Mucosa of stomach (tissue), 1 donor: ENCODE data around the gene REEP6.
"Not testable (repeated sequence)": the region's sequence is repeated elsewhere in the genome, so short reads cannot be mapped to it uniquely, and the experiment has no call there.

ENCODE experiments used
- H3K27me3 ChIP-seq: one replicate; pipeline ENCODE4 v1.7.0; 2013; ENCODE audit warnings: mild to moderate bottlenecking, low read length; ENCODE audit not compliant: control insufficient read depth, insufficient read depth
- H3K36me3 ChIP-seq: one replicate; pipeline ENCODE4 v1.7.0; 2013; ENCODE audit warnings: low read length; ENCODE audit not compliant: control insufficient read depth, insufficient read depth
- H3K4me1 ChIP-seq: one replicate; pipeline ENCODE4 v1.7.0; 2013; ENCODE audit warnings: mild to moderate bottlenecking, low read length; ENCODE audit not compliant: control insufficient read depth, insufficient read depth
- H3K4me3 ChIP-seq: one replicate; pipeline ENCODE4 v1.7.0; 2013; ENCODE audit warnings: low read length
- H3K9ac ChIP-seq: one replicate; pipeline ENCODE4 v1.7.0; 2013; ENCODE audit warnings: mild to moderate bottlenecking, low read length, moderate library complexity
- H3K9me3 ChIP-seq: one replicate; pipeline ENCODE4 v1.7.0; 2013; ENCODE audit warnings: mild to moderate bottlenecking, low read length, moderate library complexity; ENCODE audit not compliant: control insufficient read depth
- donor health status: Pancreatic carcinoma.

Gene REEP6

DNA sequence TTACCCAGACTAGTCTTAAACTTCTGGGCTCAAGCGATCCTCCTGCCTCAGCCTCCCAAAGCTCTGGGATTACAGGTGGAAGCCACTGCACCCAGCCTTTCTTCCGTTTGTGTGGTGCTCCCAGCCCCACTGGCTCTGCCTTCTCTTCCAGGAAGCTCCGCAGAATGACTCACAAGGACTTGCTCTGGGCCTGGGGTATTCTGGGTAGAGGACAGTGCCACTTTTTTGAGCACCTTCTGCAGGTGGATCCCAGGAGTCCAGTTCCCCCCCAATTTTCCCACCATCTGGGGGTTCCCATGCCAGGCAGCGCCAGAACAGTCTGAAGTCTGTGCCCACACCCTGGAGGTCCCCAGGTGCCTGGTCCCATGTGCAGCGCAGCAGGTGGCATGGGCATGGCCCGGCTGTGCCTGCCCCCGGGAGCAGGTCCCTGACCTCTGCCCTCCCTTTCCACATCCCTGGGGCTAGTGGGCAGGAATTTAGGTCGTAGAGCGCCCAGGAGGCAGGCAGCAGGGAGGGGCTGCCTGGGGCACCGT lies 1.6 kb downstream of the REEP6 start:
- Histone ChIP-seq H3K27me3 (peaks cover 19% of the 10 kb centered on the region), H3K4me1 (peaks cover 21% of the 10 kb centered on the region), H3K9ac (no peak overlapping the region), H3K4me3 (no peak overlapping the region), H3K9me3 (no peaks in the 10 kb centered on the region), H3K36me3 (no peaks in the 10 kb centered on the region)

DNA sequence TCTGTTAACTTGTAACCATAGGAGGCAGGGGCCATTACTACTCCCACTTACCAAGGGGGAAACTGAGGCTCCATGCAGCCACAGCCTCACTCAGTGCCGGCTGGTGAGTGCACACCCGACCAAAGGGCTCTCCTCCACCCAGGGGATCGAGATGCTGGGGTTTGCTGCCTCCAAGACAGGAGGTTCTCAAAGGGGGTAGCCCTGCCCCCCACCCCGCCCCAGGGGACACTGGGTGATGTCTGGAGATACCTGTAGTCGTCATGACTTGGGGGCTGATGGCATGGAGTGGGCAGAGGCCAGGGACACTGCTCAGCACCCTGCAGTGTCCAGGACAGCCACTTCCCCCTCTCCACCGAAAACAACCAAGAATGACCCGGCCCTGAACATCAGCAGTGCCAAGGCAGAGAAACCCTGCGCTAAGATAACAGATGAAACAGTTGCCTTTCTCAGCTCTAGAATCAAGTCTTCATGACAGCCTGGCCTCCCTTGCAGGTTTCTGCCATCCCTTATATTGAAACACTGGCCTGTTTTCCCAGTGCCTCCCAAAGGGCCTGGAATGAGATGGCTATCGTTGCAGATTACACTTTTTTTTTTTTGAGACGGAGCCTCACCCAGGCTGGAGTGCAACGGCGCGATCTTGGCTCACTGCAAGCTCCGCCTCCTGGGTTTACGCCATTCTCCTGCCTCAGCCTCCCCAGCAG lies 3.3 kb downstream of the REEP6 start:
- Histone ChIP-seq H3K4me1 (peaks cover 21% of the 10 kb centered on the region), H3K27me3 (peaks cover 26% of the 10 kb centered on the region), H3K36me3 (no peaks in the 10 kb centered on the region), H3K4me3 (no peak overlapping the region), H3K9me3 (no peaks in the 10 kb centered on the region), H3K9ac (no peak overlapping the region)

DNA sequence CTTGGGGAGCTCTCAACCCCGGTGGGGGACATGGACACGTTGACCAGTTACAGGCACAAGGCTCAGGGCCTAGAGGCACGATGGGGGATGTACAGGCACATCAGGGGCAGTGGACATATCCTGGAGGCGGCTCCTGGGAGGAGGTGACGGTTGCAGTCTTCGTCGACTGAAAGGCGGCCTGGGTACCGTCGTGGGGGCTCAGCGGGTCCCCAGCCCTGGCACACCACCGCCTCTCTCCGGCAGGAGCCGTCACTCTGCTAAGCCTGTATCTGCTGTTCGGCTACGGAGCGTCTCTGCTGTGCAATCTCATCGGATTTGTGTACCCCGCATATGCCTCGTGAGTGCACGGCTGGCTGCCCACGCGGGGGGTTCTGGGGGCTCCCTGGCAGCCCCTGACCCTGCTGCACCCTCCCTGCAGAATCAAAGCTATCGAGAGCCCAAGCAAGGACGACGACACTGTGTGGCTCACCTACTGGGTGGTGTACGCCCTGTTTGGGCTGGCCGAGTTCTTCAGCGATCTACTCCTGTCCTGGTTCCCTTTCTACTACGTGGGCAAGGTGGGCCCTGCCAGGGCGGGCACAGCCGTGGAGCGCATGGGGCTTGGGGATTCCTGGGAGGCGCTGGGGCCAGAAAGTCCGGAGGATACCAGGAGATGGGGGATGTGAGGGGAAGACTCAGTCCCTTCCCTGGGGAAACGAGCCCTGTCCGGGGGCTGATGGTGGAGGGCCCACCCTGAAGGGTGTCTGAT lies 4.2 kb downstream of the REEP6 start:
- Histone ChIP-seq H3K4me1 (peaks cover 14% of the 10 kb centered on the region), H3K9ac (no peak overlapping the region), H3K36me3 (no peaks in the 10 kb centered on the region), H3K4me3 (no peak overlapping the region), H3K27me3 (peaks cover 26% of the 10 kb centered on the region), H3K9me3 (no peaks in the 10 kb centered on the region)

DNA sequence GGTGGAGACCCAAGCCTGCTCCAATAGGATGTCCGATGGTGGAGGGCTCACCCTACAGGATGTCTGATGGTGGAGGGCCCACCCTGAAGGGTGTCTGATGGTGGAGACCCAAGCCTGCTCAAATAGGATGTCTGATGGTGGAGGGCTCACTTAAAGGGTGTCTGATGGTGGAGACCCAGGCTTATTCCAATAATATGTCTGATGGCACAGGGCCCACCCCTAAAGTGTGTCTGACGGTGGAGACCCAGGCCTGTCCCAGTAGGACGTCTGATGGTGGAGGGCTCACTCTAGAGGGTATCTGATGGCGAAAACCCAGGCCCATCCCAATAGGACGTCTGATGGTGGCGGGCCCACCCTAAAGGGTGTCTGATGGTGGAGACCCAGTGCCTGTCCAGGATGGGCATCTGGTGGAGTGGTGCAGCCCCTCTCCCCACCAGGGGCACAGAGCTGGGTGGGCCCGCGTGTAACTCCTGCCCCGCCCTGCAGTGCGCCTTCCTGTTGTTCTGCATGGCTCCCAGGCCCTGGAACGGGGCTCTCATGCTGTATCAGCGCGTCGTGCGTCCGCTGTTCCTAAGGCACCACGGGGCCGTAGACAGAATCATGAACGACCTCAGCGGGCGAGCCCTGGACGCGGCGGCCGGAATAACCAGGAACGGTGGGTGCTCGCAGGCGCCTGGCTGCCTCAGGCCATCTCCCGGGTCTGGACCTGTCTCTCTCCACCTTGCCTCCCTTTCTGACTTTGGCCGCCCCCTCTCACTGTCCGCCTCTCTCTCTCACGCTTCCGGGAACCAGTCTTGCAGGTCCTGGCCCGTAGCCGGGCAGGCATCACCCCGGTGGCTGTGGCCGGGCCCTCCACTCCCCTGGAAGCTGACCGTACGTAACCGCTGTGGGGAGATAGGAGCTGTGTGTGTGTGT lies 5.1 kb downstream of the REEP6 start:
- no peak overlapping the region for H3K9ac ChIP-seq
- H3K4me3 ChIP-seq, result no peak overlapping the region
- peaks cover 27% of the 10 kb centered on the region for H3K27me3 ChIP-seq
- H3K36me3 ChIP-seq, result no peaks in the 10 kb centered on the region
- H3K4me1 ChIP-seq, result peaks cover 16% of the 10 kb centered on the region
- no peaks in the 10 kb centered on the region for H3K9me3 ChIP-seq

DNA sequence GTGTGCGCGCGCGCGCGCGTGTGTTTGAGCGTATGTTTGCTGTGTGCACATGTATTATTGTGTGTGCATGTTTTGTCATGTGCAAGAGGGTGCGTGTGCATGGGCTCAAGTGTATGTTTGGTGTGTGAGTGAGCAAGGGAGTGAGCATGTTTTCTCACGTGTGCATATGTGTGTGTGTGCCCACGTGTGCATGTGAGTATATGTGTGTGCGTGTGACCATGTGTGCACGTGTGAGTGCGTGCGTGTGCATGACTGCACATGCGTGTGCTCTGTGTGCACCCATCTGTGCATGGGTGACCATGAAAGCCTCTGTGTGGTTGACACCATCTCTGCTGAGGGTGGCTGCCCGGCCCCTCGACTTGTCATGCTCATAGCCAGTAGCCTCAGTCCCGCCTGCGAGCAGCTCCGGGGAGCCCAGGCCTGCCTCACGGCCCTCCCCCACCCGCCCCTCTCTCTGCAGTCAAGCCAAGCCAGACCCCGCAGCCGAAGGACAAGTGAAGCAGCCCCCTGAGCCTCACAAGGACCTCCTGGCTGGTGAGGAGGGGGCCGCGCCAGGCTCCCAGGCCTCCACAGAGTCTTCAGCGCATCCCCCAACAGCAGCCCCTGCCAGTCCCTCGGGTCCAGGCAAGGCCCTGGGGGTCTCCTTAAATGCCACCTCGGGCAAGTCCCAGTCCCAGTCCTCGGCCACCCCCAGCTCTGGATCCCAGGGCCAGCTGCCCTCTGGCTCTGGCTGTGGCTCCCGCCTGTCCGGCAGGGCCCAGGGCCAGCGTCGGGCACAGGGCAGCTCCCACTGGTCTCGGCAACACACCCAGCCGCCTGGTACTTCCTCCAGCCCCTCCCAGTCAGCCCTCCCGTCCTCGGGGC lies 6.0 kb downstream of the REEP6 start:
- Histone ChIP-seq H3K4me1 (peaks cover 9% of the 10 kb centered on the region), H3K4me3 (no peak overlapping the region), H3K9ac (no peak overlapping the region), H3K27me3 (peaks cover 24% of the 10 kb centered on the region), H3K36me3 (no peaks in the 10 kb centered on the region), H3K9me3 (no peaks in the 10 kb centered on the region)

DNA sequence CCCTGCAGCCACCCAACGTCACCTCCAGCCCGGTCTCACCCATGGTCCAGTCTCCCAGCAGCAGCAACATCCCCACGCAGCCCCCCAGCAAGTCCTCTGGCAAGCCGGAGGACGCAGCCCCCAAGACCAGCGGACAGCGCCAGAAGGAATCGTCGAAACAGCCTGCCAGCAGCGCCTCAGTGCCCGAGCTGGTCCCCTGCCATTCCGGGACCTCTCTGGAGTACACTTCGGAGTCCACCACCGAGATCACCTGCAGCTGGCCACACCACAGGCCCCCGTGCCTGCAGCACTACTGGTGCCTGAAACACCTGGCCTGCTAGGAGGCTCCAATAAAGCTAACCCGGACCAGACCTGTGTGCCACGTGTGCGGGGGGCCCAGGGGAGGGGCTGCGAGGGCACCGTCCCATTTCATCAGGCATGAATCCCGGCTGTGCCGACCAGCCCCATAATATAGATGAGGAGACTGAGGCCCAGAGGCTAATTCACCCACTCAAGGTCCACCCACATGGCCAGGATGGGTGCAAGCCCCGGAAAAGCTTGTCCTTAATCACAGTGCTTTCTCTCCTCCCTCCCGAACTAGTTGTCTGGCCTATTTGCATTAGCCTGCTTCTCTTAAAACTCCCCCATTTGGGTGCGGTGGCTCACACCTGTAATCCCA lies 6.7 kb downstream of the REEP6 start:
- Histone ChIP-seq H3K27me3 (peaks cover 26% of the 10 kb centered on the region), H3K9ac (no peak overlapping the region), H3K4me3 (no peak overlapping the region), H3K36me3 (no peaks in the 10 kb centered on the region), H3K4me1 (peaks cover 9% of the 10 kb centered on the region), H3K9me3 (no peaks in the 10 kb centered on the region)

DNA sequence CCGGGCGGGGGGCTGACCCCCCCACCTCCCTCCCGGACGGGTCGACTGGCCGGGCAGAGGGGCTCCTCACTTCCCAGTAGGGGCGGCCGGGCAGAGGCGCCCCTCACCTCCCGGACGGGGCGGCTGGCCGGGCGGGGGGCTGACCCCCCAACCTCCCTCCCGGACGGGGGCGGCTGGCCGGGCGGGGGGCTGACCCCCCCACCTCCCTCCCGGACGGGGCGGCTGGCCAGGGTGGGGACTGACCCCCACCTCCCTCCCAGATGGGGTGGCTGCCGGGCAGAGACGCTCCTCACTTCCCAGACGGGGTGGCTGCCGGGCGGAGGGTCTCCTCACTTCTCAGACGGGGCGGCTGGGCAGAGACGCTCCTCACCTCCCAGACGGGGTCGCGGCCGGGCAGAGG lies 8.2 kb downstream of the REEP6 start:
- not testable (repeated sequence) for H3K9ac ChIP-seq, H3K4me3 ChIP-seq, H3K36me3 ChIP-seq, H3K9me3 ChIP-seq
- Histone ChIP-seq H3K4me1 (peaks cover 18% of the 10 kb centered on the region), H3K27me3 (peaks cover 41% of the 10 kb centered on the region)

DNA sequence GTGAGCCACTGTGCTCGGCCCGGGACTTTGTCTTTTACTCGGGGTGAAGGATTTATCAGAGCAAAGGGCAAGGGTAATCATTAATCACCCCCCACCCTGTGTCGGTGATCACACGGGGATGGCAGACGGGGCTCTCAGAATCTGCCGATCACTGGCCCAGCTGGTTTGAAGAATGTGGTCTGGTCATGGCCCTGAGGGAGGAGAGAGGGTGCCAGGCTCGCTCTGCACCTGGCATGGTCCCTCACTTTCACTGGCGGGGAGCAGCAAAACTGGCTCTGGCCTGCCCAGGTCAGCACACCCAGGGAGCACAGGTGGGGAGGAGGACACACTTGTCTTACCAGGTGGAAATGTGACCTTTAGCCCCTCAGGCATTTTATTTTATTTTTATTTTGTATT lies 10.2 kb downstream of the REEP6 start:
- Histone ChIP-seq H3K4me1 (peaks cover 18% of the 10 kb centered on the region), H3K4me3 (no peak overlapping the region), H3K9me3 (no peaks in the 10 kb centered on the region), H3K27me3 (peaks cover 40% of the 10 kb centered on the region), H3K9ac (no peak overlapping the region), H3K36me3 (no peaks in the 10 kb centered on the region)

DNA sequence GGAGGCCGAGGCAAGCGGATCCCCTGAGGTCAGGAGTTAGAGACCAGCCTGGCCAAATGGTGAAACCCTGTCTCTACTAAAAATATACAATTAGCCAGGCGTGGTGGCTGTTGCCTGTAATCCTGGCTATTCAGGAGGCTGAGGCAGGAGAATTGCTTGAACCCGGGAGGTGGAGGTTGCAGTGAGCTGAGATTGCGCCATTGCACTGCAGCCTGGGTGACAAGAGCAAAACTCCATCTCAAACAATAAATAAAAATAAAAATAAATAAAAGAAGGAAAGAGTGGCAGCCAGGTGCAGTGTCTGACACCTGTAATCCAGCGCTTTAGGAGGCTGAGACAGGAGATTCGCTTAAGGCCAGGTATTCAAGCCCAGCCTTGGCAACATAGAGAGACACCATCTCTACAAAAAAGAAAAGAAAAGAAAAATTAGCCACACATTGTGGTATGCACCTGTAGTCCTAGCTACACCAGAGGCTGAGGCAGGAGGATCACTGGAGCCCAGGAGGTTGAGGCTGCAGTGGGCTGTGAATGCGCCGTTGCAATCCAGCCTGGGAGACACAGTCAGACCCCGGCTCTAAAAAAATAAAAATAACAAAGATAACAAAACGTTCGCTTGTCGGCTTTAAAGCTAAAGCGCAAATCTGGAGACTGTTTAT lies 11.6 kb downstream of the REEP6 start:
- peaks cover 18% of the 10 kb centered on the region for H3K4me1 ChIP-seq
- H3K9ac ChIP-seq, result no peak overlapping the region
- no peaks in the 10 kb centered on the region for H3K36me3 ChIP-seq
- no peaks in the 10 kb centered on the region for H3K9me3 ChIP-seq
- peaks cover 29% of the 10 kb centered on the region for H3K27me3 ChIP-seq
- no peak overlapping the region for H3K4me3 ChIP-seq

DNA sequence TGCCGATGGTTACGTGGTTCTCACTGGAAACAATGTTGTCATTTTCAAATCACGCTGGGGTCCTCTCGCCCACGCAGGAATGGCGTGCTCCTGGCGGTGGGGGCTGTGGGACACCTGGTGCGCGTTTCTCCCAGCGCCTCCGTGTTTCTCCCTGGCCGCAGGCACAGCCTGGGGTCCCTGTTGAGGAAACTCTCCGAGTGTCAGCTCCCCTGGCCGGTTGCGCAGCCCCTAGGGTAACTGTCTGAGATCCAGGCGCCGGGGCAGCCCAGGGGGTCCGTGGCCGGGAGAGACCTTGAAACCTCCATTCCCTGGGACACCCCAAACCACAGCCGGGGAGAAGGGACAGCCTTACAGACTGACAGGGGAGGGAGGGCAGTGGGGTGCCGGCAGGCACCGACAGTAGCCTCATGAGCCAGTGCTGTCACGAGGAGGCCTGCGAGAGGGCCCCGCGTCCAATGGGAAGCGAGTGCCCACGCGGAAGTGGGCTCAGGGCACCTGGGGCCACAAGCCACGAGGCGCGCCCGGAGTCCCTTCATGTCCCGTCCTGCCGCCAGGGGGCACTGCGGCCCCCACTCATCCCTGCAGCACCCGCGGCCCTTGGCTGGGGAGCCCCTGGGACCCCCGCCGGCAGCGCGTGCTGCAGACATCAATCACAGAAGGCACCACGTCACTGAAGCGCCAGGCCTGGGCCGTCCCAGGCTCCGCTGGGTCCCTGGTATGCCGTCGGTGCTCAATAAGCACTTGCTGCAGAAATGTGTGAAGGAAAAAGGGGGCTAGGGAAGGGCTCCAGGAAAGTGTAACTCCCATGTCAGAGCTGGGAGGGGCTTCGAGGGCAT lies 12.3 kb downstream of the REEP6 start:
- Histone ChIP-seq H3K9ac (peak overlapping the region; percentile 4), H3K4me3 (no peak overlapping the region), H3K27me3 (peaks cover 22% of the 10 kb centered on the region), H3K4me1 (peaks cover 19% of the 10 kb centered on the region), H3K36me3 (no peaks in the 10 kb centered on the region), H3K9me3 (no peaks in the 10 kb centered on the region)
